ENCODE data around the gene RBMS1.

DNA sequence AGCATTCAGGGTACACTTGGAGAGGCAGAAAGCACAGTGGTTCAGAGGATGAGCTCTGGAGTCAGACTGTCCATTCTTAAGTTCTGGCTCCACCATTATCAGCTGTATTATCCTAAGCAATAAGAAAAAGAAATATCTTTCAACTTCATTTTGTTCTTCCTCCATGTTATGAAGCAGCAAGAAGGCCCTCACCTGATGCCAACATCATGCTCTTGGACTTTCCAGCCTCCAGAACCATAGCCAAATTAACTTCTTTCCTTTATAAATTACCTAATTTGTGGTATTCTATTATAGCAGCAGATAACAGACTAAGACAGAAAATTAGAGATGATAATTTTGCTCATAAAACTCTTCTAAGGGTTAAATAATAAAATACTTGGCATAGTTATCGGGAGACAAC is 137.1 kb downstream of the RBMS1 start:
- TF ChIP-seq SIN3A (IDR thresholded peaks at IDR 0.05; ENCODE audit: borderline replicate concordance, insufficient read depth, low read length) = no peak
- TF ChIP-seq TAF1 (IDR thresholded peaks at IDR 0.05; ENCODE audit: borderline replicate concordance, insufficient read depth, low read length) = no peak
